NT2/D1 (cell line): ENCODE data around the gene UPB1.

ENCODE experiments used
- YY1 ChIP-seq: IDR thresholded peaks from 2 replicates; pipeline ENCODE4 v1.6.1; 2011; ENCODE audit not compliant: insufficient read length, insufficient read depth
- ZNF274 ChIP-seq: IDR thresholded peaks from 2 replicates; pipeline ENCODE4 v1.6.1; 2011; ENCODE audit warnings: mild to moderate bottlenecking, low read depth, low read length

- TF ChIP-seq YY1 (no peak), ZNF274 (no peak)
Observed at GRCh38 chr22:24529898-24530297, 34.8 kb downstream of the UPB1 start.
